Natural killer cell treated with Interleukin-12 subunit alpha and Interleukin-12 subunit beta and Interleukin-15 and Interleukin-18, amount 100 ng/mL, for 72 hours (primary cell): Measurements from ENCODE around the gene JAG2. TPM values are rescaled to one million over a fixed set of nuclear protein-coding genes. Genes with fewer than 3 reads are reported as not detected.
A peak's percentile ranks its signal among the peaks of the same experiment; 100 is the strongest.

Source experiments
- ATAC-seq, 2 donors: fragments of 150-1000 bp; cut with Tn5 transposase in 1 of 2; sonication (Bioruptor Pico), chemical (Tn5 transposase) in 1 of 2; 2 replicates each; pipeline ENCODE4 v1.10.0; 2021
- DNase-seq: peaks from one replicate; pipeline ENCODE4 v3.0.0; 2022; ENCODE audit warnings: low spot score
- H3K27ac Mint-ChIP-seq, 2 donors: 1 replicate in 1 of 2; 2 replicates in 1 of 2; pipeline ENCODE4 v1.8.0; 2022; ENCODE audit warnings: mixed read lengths in 2 of 2, mild to moderate bottlenecking in 1 of 2, moderate library complexity in 1 of 2
- H3K27me3 Mint-ChIP-seq, 2 donors: 1 replicate in 1 of 2; 2 replicates in 1 of 2; pipeline ENCODE4 v1.8.0; 2022; ENCODE audit warnings: mixed read lengths in 2 of 2
- H3K36me3 Mint-ChIP-seq: one replicate; pipeline ENCODE4 v1.8.0; 2022; ENCODE audit warnings: mixed read lengths
- H3K4me1 Mint-ChIP-seq, 2 donors: 1 replicate in 1 of 2; 2 replicates in 1 of 2; pipeline ENCODE4 v1.8.0; 2022; ENCODE audit warnings: low read depth in 2 of 2, mixed read lengths in 2 of 2, mild to moderate bottlenecking in 1 of 2
- H3K4me3 Mint-ChIP-seq: one replicate; pipeline ENCODE4 v1.8.0; 2022; ENCODE audit warnings: mixed read lengths
- H3K9me3 Mint-ChIP-seq: 2 replicates; pipeline ENCODE4 v1.8.0; 2022; ENCODE audit warnings: mixed read lengths
- total RNA-seq, 2 donors: library from RNA; stranded (reverse); gene quantifications; one replicate each; pipeline ENCODE4 v1.2.3, GENCODE V29; 2022

Gene JAG2
- total RNA-seq, 2 donors from 2014 or later: 5.9 to 7.1 TPM

GRCh38 chr14:105171004-105171673 is 2.6 kb upstream of the JAG2 start:
- no peak overlapping the region for H3K4me3 Mint-ChIP-seq
- H3K4me1 Mint-ChIP-seq: peaks cover 7 to 18% of the 10 kb centered on the region in 2 donors
- no peak overlapping the region for H3K27ac Mint-ChIP-seq
- DNase-seq (no peak), ATAC-seq (no peak)
- H3K9me3 Mint-ChIP-seq: no peaks in the 10 kb centered on the region
- peaks cover 0 to 2% of the 10 kb centered on the region in 2 donors for H3K27me3 Mint-ChIP-seq
- no peaks in the 10 kb centered on the region for H3K36me3 Mint-ChIP-seq

- no peak overlapping the region for H3K27ac Mint-ChIP-seq
- peaks cover 7 to 17% of the 10 kb centered on the region in 2 donors for H3K4me1 Mint-ChIP-seq
- peaks cover 0 to 2% of the 10 kb centered on the region in 2 donors for H3K27me3 Mint-ChIP-seq
- no peak for DNase-seq
- H3K9me3 Mint-ChIP-seq: no peaks in the 10 kb centered on the region
- no peak for ATAC-seq
- H3K36me3 Mint-ChIP-seq: no peaks in the 10 kb centered on the region
- H3K4me3 Mint-ChIP-seq: peak overlapping the region; percentile 60
These were observed 1.4 kb upstream of the JAG2 start for GRCh38 chr14:105169776-105170655.

- Mint-ChIP-seq H3K4me1 (peaks cover 7 to 11% of the 10 kb centered on the region in 2 donors), H3K36me3 (no peaks in the 10 kb centered on the region)
- DNase-seq: no peak
These were observed 467 bp upstream of the JAG2 start for GRCh38 chr14:105168979-105169507.

GRCh38 chr14:105168093-105168420 is 519 bp downstream of the JAG2 start:
- DNase-seq (no peak), ATAC-seq (no peak)
- Mint-ChIP-seq H3K27ac (no peak overlapping the region), H3K9me3 (no peaks in the 10 kb centered on the region), H3K36me3 (no peaks in the 10 kb centered on the region), H3K4me1 (peaks cover 7 to 9% of the 10 kb centered on the region in 2 donors), H3K27me3 (peaks cover 0 to 2% of the 10 kb centered on the region in 2 donors), H3K4me3 (no peak overlapping the region)

More at GRCh38 chr14:105168979-105169507, 467 bp upstream of the JAG2 start:
- Mint-ChIP-seq H3K4me3 (peak overlapping the region; percentile 60), H3K9me3 (no peaks in the 10 kb centered on the region), H3K27ac (no peak overlapping the region), H3K27me3 (peaks cover 0 to 2% of the 10 kb centered on the region in 2 donors)
- ATAC-seq: peak; percentile 48 to 63

GRCh38 chr14:105167303-105168092 is 1.1 kb downstream of the JAG2 start:
- no peak for DNase-seq
- Mint-ChIP-seq H3K9me3 (no peaks in the 10 kb centered on the region), H3K4me1 (peaks cover 7 to 9% of the 10 kb centered on the region in 2 donors), H3K27me3 (peaks cover 0 to 2% of the 10 kb centered on the region in 2 donors), H3K36me3 (no peaks in the 10 kb centered on the region), H3K4me3 (no peak overlapping the region), H3K27ac (no peak overlapping the region)
- ATAC-seq: no peak

GRCh38 chr14:105166571-105167302 is 1.8 kb downstream of the JAG2 start:
- DNase-seq: no peak
- Mint-ChIP-seq H3K27ac (no peak overlapping the region), H3K27me3 (peaks cover 0 to 2% of the 10 kb centered on the region in 2 donors), H3K9me3 (no peaks in the 10 kb centered on the region), H3K4me1 (peaks cover 6 to 7% of the 10 kb centered on the region in 2 donors), H3K36me3 (no peaks in the 10 kb centered on the region), H3K4me3 (no peak overlapping the region)
- ATAC-seq: no peak

GRCh38 chr14:105165761-105166485 is 2.7 kb downstream of the JAG2 start:
- ATAC-seq (no peak), DNase-seq (no peak)
- no peak overlapping the region for H3K27ac Mint-ChIP-seq
- peaks cover 6 to 7% of the 10 kb centered on the region in 2 donors for H3K4me1 Mint-ChIP-seq
- H3K4me3 Mint-ChIP-seq: no peak overlapping the region
- H3K36me3 Mint-ChIP-seq: no peaks in the 10 kb centered on the region
- peaks cover 0 to 2% of the 10 kb centered on the region in 2 donors for H3K27me3 Mint-ChIP-seq
- no peaks in the 10 kb centered on the region for H3K9me3 Mint-ChIP-seq

GRCh38 chr14:105165134-105165704 is 3.4 kb downstream of the JAG2 start:
- H3K36me3 Mint-ChIP-seq: no peaks in the 10 kb centered on the region
- DNase-seq (no peak), ATAC-seq (no peak)
- H3K9me3 Mint-ChIP-seq: no peaks in the 10 kb centered on the region
- peaks cover 0 to 2% of the 10 kb centered on the region in 2 donors for H3K27me3 Mint-ChIP-seq
- H3K4me3 Mint-ChIP-seq: no peak overlapping the region
- no peak overlapping the region for H3K27ac Mint-ChIP-seq
- H3K4me1 Mint-ChIP-seq: peaks cover 3 to 7% of the 10 kb centered on the region in 2 donors

GRCh38 chr14:105163040-105163742 is 5.4 kb downstream of the JAG2 start:
- Mint-ChIP-seq H3K4me3 (no peak overlapping the region), H3K27me3 (no peaks in the 10 kb centered on the region), H3K4me1 (no peaks in the 10 kb centered on the region), H3K36me3 (no peaks in the 10 kb centered on the region), H3K27ac (no peak overlapping the region), H3K9me3 (no peaks in the 10 kb centered on the region)
- no peak for DNase-seq
- ATAC-seq: no peak

- no peaks in the 10 kb centered on the region for H3K36me3 Mint-ChIP-seq
- H3K9me3 Mint-ChIP-seq: no peaks in the 10 kb centered on the region
- no peaks in the 10 kb centered on the region for H3K27me3 Mint-ChIP-seq
- no peak overlapping the region for H3K27ac Mint-ChIP-seq
- no peak overlapping the region for H3K4me3 Mint-ChIP-seq
- no peaks in the 10 kb centered on the region for H3K4me1 Mint-ChIP-seq
- DNase-seq: no peak
- no peak for ATAC-seq
These were observed 6.0 kb downstream of the JAG2 start for GRCh38 chr14:105162669-105162979.

GRCh38 chr14:105161964-105162668 is 6.5 kb downstream of the JAG2 start:
- DNase-seq (peak; percentile 78), ATAC-seq (peak; percentile 49 to 70)
- Mint-ChIP-seq H3K27me3 (no peaks in the 10 kb centered on the region), H3K27ac (no peak overlapping the region), H3K4me1 (no peaks in the 10 kb centered on the region), H3K9me3 (no peaks in the 10 kb centered on the region), H3K4me3 (no peak overlapping the region), H3K36me3 (no peaks in the 10 kb centered on the region)
